HG03354 (cell line): ENCODE data around the gene ABHD14A.
A peak's percentile ranks its signal among the peaks of the same experiment; 100 is the strongest.

Experiments used
- ATAC-seq: cut with Tn5 transposase; IDR thresholded peaks from one replicate; pipeline ENCODE4 v1.9.1; 2021; ENCODE audit warnings: mild to moderate bottlenecking; ENCODE audit not compliant: unreplicated experiment, poor library complexity, severe bottlenecking

Gene ABHD14A

GRCh38 chr3:52010431-52010830 lies 35.6 kb downstream of the ABHD14A start:
- no peak for ATAC-seq

- no peak for ATAC-seq
Measured at GRCh38 chr3:52012699-52013098, 37.8 kb downstream of the ABHD14A start.

- ATAC-seq: no peak
Measured at GRCh38 chr3:52013802-52014598, 39.1 kb downstream of the ABHD14A start.

GRCh38 chr3:52014613-52015012 lies 39.7 kb downstream of the ABHD14A start:
- no peak for ATAC-seq

- ATAC-seq: no peak
Measured at GRCh38 chr3:52015438-52016228, 40.8 kb downstream of the ABHD14A start.

- ATAC-seq: no peak
Measured at GRCh38 chr3:52017586-52017985, 42.7 kb downstream of the ABHD14A start.

GRCh38 chr3:52018319-52019000 lies 43.6 kb downstream of the ABHD14A start:
- no peak for ATAC-seq

GRCh38 chr3:52019352-52020080 lies 44.7 kb downstream of the ABHD14A start:
- no peak for ATAC-seq

- ATAC-seq: no peak
Measured at GRCh38 chr3:52020796-52021195, 45.9 kb downstream of the ABHD14A start.

- no peak for ATAC-seq
Measured at GRCh38 chr3:52021489-52022268, 46.8 kb downstream of the ABHD14A start.

- no peak for ATAC-seq
Measured at GRCh38 chr3:52022323-52023100, 47.6 kb downstream of the ABHD14A start.

GRCh38 chr3:52023101-52023770 lies 48.4 kb downstream of the ABHD14A start:
- ATAC-seq: no peak

GRCh38 chr3:52023860-52024764 lies 49.2 kb downstream of the ABHD14A start:
- peak; percentile 70 for ATAC-seq

GRCh38 chr3:52024765-52025452 lies 50.0 kb downstream of the ABHD14A start:
- ATAC-seq: no peak

- ATAC-seq: no peak
Measured at GRCh38 chr3:52025453-52025852, 50.6 kb downstream of the ABHD14A start.

GRCh38 chr3:52026041-52026440 lies 51.2 kb downstream of the ABHD14A start:
- ATAC-seq: no peak
